ENCODE data around the gene BAHD1. TPM values are rescaled to one million over a fixed set of nuclear protein-coding genes. Genes with fewer than 3 reads are reported as not detected.

BAHD1 gene
- total and polyA plus RNA-seq, 11 donors = 7.8 to 28.4 (median 16.1) TPM

GRCh38 chr15:40443846-40444245, 3.1 kb downstream of the BAHD1 start:
- no peak for TF ChIP-seq POLR2A (IDR thresholded peaks at IDR 0.05)
- TF ChIP-seq CTCF (IDR thresholded peaks at IDR 0.05) = no peak
- H3K4me1 ChIP-seq = peaks cover 0 to 62% (median 46%) of the 10 kb centered on the region in 12 donors
- no peak for ATAC-seq
- no peaks in the 10 kb centered on the region for H3K9me3 ChIP-seq
- no peak overlapping the region for H3K4me3 ChIP-seq
- DNase-seq = no peak
- WGBS, 4 donors = 67 to 77% (median 71%) methylated on average over 3 of the region's 3 CpGs
- no peaks in the 10 kb centered on the region for H3K36me3 ChIP-seq
- intact Hi-C loops (cut with DNase I) = loop anchor here in 5 of 10 donors (2.0 to 10.0 kb wide), 4 partner anchors 61 to 68 kb away; no protein-coding TSS in a partner anchor
- H3K27ac ChIP-seq = no peak overlapping the region
- no peaks in the 10 kb centered on the region for H3K27me3 ChIP-seq

- Histone ChIP-seq H3K4me1 (peaks cover 0 to 59% (median 44%) of the 10 kb centered on the region in 12 donors), H3K27ac (no peak overlapping the region), H3K9me3 (no peaks in the 10 kb centered on the region), H3K36me3 (peaks cover 0 to 2% (median 0%) of the 10 kb centered on the region in 9 donors), H3K4me3 (no peak overlapping the region), H3K27me3 (no peaks in the 10 kb centered on the region)
- intact Hi-C loops (cut with DNase I) = loop anchor here in 5 of 10 donors (2.0 to 10.0 kb wide), 4 partner anchors 60 to 68 kb away; no protein-coding TSS in a partner anchor
- DNase-seq (no peak), ATAC-seq (no peak)
- WGBS, 4 donors = 70 to 82% (median 81%) methylated on average over 5 of the region's 5 CpGs
- no peak for TF ChIP-seq POLR2A (IDR thresholded peaks at IDR 0.05)
- TF ChIP-seq CTCF (IDR thresholded peaks at IDR 0.05) = no peak
Measured at GRCh38 chr15:40444736-40445135, 4.0 kb downstream of the BAHD1 start.

GRCh38 chr15:40445421-40445922, 4.7 kb downstream of the BAHD1 start:
- whole genome bisulfite sequencing, 4 donors = 50 to 60% (median 58%) methylated on average over 8 to 9 of the region's 9 CpGs
- TF ChIP-seq CTCF (IDR thresholded peaks at IDR 0.05) (no peak), POLR2A (IDR thresholded peaks at IDR 0.05) (no peak)
- DNase-seq (peak in 1 of 5 donors; percentile 36), ATAC-seq (peak in 1 of 4 donors; percentile 36)
- Histone ChIP-seq H3K4me1 (peaks cover 0 to 56% (median 38%) of the 10 kb centered on the region in 12 donors), H3K27me3 (no peaks in the 10 kb centered on the region), H3K4me3 (no peak overlapping the region), H3K36me3 (peaks cover 0 to 2% (median 0%) of the 10 kb centered on the region in 9 donors), H3K9me3 (no peaks in the 10 kb centered on the region), H3K27ac (peak overlapping the region in 2 of 12 donors; percentile 28 to 45)
- intact Hi-C loops (cut with DNase I) = loop anchor here in 2 of 10 donors (2.0 to 10.0 kb wide), 2 partner anchors 59 to 61 kb away; no protein-coding TSS in a partner anchor

GRCh38 chr15:40446144-40446543, 5.4 kb downstream of the BAHD1 start:
- DNase-seq (no peak), ATAC-seq (no peak)
- intact Hi-C loops (cut with DNase I) = loop anchor here in 1 of 10 donors (10.0 kb wide), 1 partner anchor 59 kb away; no protein-coding TSS in a partner anchor
- Histone ChIP-seq H3K9me3 (no peaks in the 10 kb centered on the region), H3K36me3 (peaks cover 0 to 2% (median 0%) of the 10 kb centered on the region in 9 donors), H3K27ac (peak overlapping the region in 5 of 12 donors; percentile 26 to 45 (median 34)), H3K4me1 (peaks cover 0 to 56% (median 38%) of the 10 kb centered on the region in 12 donors), H3K4me3 (no peak overlapping the region), H3K27me3 (no peaks in the 10 kb centered on the region)
- WGBS, 4 donors = 52 to 68% (median 54%) methylated on average over 3 of the region's 3 CpGs
- no peak for TF ChIP-seq CTCF (IDR thresholded peaks at IDR 0.05)
- TF ChIP-seq POLR2A (IDR thresholded peaks at IDR 0.05) = no peak
